PC-9 (cell line): ENCODE results near the gene SPATS2L. TPM values are rescaled to one million over a fixed set of nuclear protein-coding genes. Genes with fewer than 3 reads are reported as not detected.

Experiments used
- BruUV-seq: library from RNA; stranded (reverse); fragments of 400-500 nt; replicated peaks from 2 replicates; lab custom pipeline; 2021; lab: Mats Ljungman, UMichigan
- CTCF ChIA-PET: fragments of 300-600 bp; sonication (Branson Sonifier 250); formaldehyde crosslinking; loops from one replicate; lab custom pipeline; 2022; ENCODE audit warnings: antibody characterized with exemption; lab: Charles Lee
- POLR2A ChIA-PET: fragments of 300-600 bp; sonication (Branson Sonifier 250); formaldehyde crosslinking; loops from one replicate; lab custom pipeline; 2022; ENCODE audit warnings: antibody characterized with exemption; ENCODE audit not compliant: unreplicated experiment; lab: Charles Lee
- DNase-seq, 2 experiments: peaks; one replicate each; pipeline versions ENCODE4 v3.0.0 to v3.0.0-alpha.2; 2015 to 2022; ENCODE audit warnings: mixed read lengths in 1 of 2
- H2AFZ ChIP-seq: fragments of 200-600 bp; sonication (generic); 2 replicates; pipeline ENCODE4 v1.8.1; 2017; ENCODE audit warnings: antibody characterized with exemption
- H3F3A ChIP-seq: fragments of 200-600 bp; sonication (generic); 2 replicates; pipeline ENCODE4 v1.8.1; 2017; ENCODE audit warnings: antibody characterized with exemption, mild to moderate bottlenecking, low read depth; ENCODE audit not compliant: insufficient read depth
- H3K27ac ChIP-seq: fragments of 200-600 bp; sonication (generic); 2 replicates; pipeline ENCODE4 v1.6.1; 2016; ENCODE audit warnings: mixed run types
- H3K27me3 ChIP-seq: fragments of 200-600 bp; sonication (generic); 2 replicates; pipeline ENCODE4 v1.6.1; 2016; ENCODE audit warnings: low read depth, mixed run types; ENCODE audit not compliant: insufficient read depth
- H3K36me3 ChIP-seq: fragments of 200-600 bp; sonication (generic); 2 replicates; pipeline ENCODE4 v1.6.1; 2016; ENCODE audit warnings: low read depth, mixed run types
- H3K4me1 ChIP-seq: fragments of 200-600 bp; sonication (generic); replicated peaks from 2 replicates; pipeline ENCODE4 v1.6.1; 2016; ENCODE audit warnings: mixed run types; ENCODE audit not compliant: insufficient read depth
- H3K4me2 ChIP-seq: fragments of 200-600 bp; sonication (generic); 2 replicates; pipeline ENCODE4 v1.6.1; 2017; ENCODE audit warnings: mixed run types
- H3K4me3 ChIP-seq: fragments of 200-600 bp; sonication (generic); 2 replicates; pipeline ENCODE4 v1.6.1; 2016; ENCODE audit warnings: mixed run types
- H3K79me2 ChIP-seq: fragments of 200-600 bp; sonication (generic); 2 replicates; pipeline ENCODE4 v1.6.1; 2017; ENCODE audit warnings: low read depth, mixed run types
- H3K9me2 ChIP-seq: fragments of 200-600 bp; sonication (generic); 2 replicates; pipeline ENCODE4 v1.8.1; 2017; ENCODE audit warnings: mild to moderate bottlenecking; ENCODE audit not compliant: insufficient read depth
- H3K9me3 ChIP-seq: fragments of 200-600 bp; sonication (generic); 2 replicates; pipeline ENCODE4 v1.8.1; 2016; ENCODE audit warnings: low read depth; ENCODE audit not compliant: insufficient read depth
- H4K20me1 ChIP-seq: fragments of 200-600 bp; sonication (generic); 2 replicates; pipeline ENCODE4 v1.8.1; 2017; ENCODE audit not compliant: insufficient read depth
- EZH2 ChIP-seq: fragments of 200-600 bp; sonication (generic); IDR thresholded peaks from 2 replicates; pipeline ENCODE4 v1.8.0; 2017; ENCODE audit warnings: antibody characterized with exemption, low read depth
- intact Hi-C: fragments of 100-400 bp; cut with micrococcal nuclease; formaldehyde crosslinking; loops from one replicate; pipeline ENCODE4 v1.10.0; 2022; ENCODE audit not compliant: unreplicated experiment
- total RNA-seq: library from RNA; stranded (reverse); gene quantifications from 2 replicates; pipeline ENCODE4 v1.2.3, GENCODE V29; 2021
- TF ChIP-seq, protein P1 (sequence below): fragments of 200-600 bp; sonication (generic); conservative IDR thresholded peaks from 2 replicates; pipeline ENCODE4 v1.6.1; 2017; ENCODE audit warnings: mixed run types, antibody characterized with exemption, mild to moderate bottlenecking, moderate library complexity

The SPATS2L gene
- total RNA-seq, 1 experiment from 2014 or later = 199 TPM

DNA sequence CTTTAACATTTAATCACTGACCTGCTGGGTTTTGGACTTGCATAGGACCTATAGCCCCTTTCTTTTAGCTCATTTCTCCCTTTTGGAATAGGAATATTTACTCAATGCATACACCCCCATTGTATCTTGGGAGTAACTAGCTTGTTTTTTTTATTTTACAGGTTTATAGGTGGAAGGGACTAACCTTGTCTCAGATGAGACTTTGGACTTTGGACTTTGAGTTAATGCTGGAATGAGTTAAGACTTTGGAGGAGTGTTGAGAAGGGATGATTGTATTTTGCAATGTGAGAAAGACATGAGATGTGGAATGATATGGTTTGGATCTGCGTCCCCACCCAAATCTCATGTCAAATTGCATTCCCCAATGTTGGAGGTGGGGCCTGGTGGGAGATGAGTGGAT lies 43.2 kb upstream of the SPATS2L start:
- no peak overlapping the region for H3K27ac ChIP-seq
- H3K4me1 ChIP-seq = peaks cover 26% of the 10 kb centered on the region
- peaks cover 26% of the 10 kb centered on the region for H3F3A ChIP-seq
- no peaks in the 10 kb centered on the region for H4K20me1 ChIP-seq
- CTCF ChIA-PET = no interaction called here
- no peaks in the 10 kb centered on the region for H3K27me3 ChIP-seq
- no peak for DNase-seq
- H3K4me2 ChIP-seq = no peak overlapping the region
- H3K79me2 ChIP-seq = no peaks in the 10 kb centered on the region
- H3K4me3 ChIP-seq = no peak overlapping the region
- H3K36me3 ChIP-seq = no peaks in the 10 kb centered on the region
- H2AFZ ChIP-seq = no peak overlapping the region
- no peak for TF ChIP-seq EZH2
- TF ChIP-seq, protein P1, sequence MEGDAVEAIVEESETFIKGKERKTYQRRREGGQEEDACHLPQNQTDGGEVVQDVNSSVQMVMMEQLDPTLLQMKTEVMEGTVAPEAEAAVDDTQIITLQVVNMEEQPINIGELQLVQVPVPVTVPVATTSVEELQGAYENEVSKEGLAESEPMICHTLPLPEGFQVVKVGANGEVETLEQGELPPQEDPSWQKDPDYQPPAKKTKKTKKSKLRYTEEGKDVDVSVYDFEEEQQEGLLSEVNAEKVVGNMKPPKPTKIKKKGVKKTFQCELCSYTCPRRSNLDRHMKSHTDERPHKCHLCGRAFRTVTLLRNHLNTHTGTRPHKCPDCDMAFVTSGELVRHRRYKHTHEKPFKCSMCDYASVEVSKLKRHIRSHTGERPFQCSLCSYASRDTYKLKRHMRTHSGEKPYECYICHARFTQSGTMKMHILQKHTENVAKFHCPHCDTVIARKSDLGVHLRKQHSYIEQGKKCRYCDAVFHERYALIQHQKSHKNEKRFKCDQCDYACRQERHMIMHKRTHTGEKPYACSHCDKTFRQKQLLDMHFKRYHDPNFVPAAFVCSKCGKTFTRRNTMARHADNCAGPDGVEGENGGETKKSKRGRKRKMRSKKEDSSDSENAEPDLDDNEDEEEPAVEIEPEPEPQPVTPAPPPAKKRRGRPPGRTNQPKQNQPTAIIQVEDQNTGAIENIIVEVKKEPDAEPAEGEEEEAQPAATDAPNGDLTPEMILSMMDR = no peak
- H3K9me2 ChIP-seq = no peaks in the 10 kb centered on the region
- POLR2A ChIA-PET = interaction anchor here (0.7 kb wide), 1 partner anchor 51 kb away, joined by 3 read pairs; no protein-coding TSS in a partner anchor
- BruUV-seq = no TSS peak
- no peaks in the 10 kb centered on the region for H3K9me3 ChIP-seq
- intact Hi-C loops = no loop called here

DNA sequence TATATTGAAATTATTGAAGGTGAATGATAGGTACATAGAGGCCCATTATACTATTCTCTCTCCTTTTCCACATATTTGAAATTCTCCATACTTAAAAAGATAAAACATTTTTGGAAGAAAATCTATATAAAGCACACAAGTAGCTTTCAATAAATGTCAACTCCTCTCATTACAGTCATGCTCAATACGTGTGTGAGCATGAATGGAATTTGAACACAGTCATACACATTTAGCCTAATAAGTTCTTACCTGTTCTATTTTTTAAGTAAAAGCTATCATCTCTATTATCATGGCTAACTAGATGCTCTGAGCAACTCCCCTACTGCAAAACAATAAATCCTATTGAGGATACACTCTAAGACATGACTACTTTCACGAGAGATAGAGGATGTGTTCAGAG lies 41.9 kb upstream of the SPATS2L start:
- intact Hi-C loops = no loop called here
- Histone ChIP-seq H3K9me3 (no peaks in the 10 kb centered on the region), H3K27ac (no peak overlapping the region), H3K4me2 (no peak overlapping the region), H3K27me3 (no peaks in the 10 kb centered on the region), H4K20me1 (no peaks in the 10 kb centered on the region), H3K79me2 (no peaks in the 10 kb centered on the region), H3K4me1 (peaks cover 15% of the 10 kb centered on the region), H3F3A (peaks cover 14% of the 10 kb centered on the region), H2AFZ (no peak overlapping the region), H3K9me2 (no peaks in the 10 kb centered on the region), H3K4me3 (no peak overlapping the region), H3K36me3 (no peaks in the 10 kb centered on the region)
- TF ChIP-seq, protein P1 = no peak
- TF ChIP-seq EZH2 = no peak
- POLR2A ChIA-PET = no interaction called here
- DNase-seq = no peak
- no TSS peak for BruUV-seq
- CTCF ChIA-PET = no interaction called here

DNA sequence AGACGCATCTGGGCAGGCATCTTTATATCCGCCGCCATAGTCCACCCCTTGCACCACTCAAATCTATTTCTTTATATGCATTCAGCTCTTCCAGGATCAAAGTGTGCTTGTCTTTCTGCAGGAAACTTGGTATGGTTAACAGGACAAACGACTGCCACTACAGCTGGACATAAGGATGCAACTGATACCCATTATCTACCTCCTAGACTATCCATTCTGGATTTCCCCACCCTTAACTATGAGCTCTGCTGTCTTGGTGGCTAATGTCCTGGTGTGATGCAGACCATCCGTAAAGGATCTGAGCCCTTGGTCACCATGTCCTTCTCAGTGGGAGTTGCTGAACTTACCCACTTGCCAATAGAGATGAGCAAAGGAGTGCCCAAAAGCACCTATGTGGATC lies 40.1 kb upstream of the SPATS2L start:
- no peaks in the 10 kb centered on the region for H3K27me3 ChIP-seq
- H3K79me2 ChIP-seq = no peaks in the 10 kb centered on the region
- BruUV-seq = no TSS peak
- H3K9me2 ChIP-seq = no peaks in the 10 kb centered on the region
- intact Hi-C loops = no loop called here
- H4K20me1 ChIP-seq = no peaks in the 10 kb centered on the region
- H3K4me2 ChIP-seq = no peak overlapping the region
- no peak overlapping the region for H2AFZ ChIP-seq
- TF ChIP-seq, protein P1 = no peak
- no peak for TF ChIP-seq EZH2
- no peak for DNase-seq
- H3K36me3 ChIP-seq = no peaks in the 10 kb centered on the region
- ChIA-PET CTCF (no interaction called here), POLR2A (interaction anchor here (0.7 kb wide), 1 partner anchor 42 kb away, joined by 3 read pairs; no protein-coding TSS in a partner anchor)
- no peak overlapping the region for H3K27ac ChIP-seq
- H3K4me1 ChIP-seq = no peaks in the 10 kb centered on the region
- H3F3A ChIP-seq = no peaks in the 10 kb centered on the region
- H3K4me3 ChIP-seq = no peak overlapping the region
- H3K9me3 ChIP-seq = no peaks in the 10 kb centered on the region
